Measurements from ENCODE around the gene FMO3.

GRCh38 chr1:171139890-171140289 lies 49.2 kb downstream of the FMO3 start:
- TF ChIP-seq POLR2A (IDR thresholded peaks at IDR 0.05; ENCODE audit: low read depth, low read length) (no peak), TAF1 (IDR thresholded peaks at IDR 0.05; ENCODE audit: borderline replicate concordance, low read depth, low read length) (no peak)

Measured in GM12892 (cell line).